Common myeloid progenitor, CD34-positive (primary cell): ENCODE results near the gene NEDD1.

Experiments used
- CTCF ChIA-PET: fragments of 350-600 bp; sonication (Branson Sonifier 250); formaldehyde crosslinking; loops from one replicate; lab custom pipeline; 2021; ENCODE audit warnings: antibody characterized with exemption; lab: Charles Lee
- POLR2A ChIA-PET: fragments of 350-600 bp; sonication (Branson Sonifier 250); formaldehyde crosslinking; loops from one replicate; lab custom pipeline; 2021; ENCODE audit warnings: antibody characterized with exemption; lab: Charles Lee
- DNase-seq, 3 donors: peaks; one replicate each; pipeline versions ENCODE4 v3.0.0 to v3.0.0-alpha.2; 2013
- H3K27ac ChIP-seq, 2 experiments: 1 replicate in 1 of 2; 2 replicates in 1 of 2; pipeline ENCODE4 v1.7.0; 2013; ENCODE audit warnings: inconsistent platforms in 2 of 2, low read length in 2 of 2, mild to moderate bottlenecking in 2 of 2, low read depth in 1 of 2, moderate library complexity in 1 of 2; ENCODE audit not compliant: severe bottlenecking in 2 of 2, insufficient read depth in 1 of 2, poor library complexity in 1 of 2
- H3K27me3 ChIP-seq, 5 experiments: replicated peaks in 2 of 5; 1 replicate in 3 of 5; 2 replicates in 2 of 5; pipeline versions ENCODE4 v1.6.1 to v1.7.0; 2013; ENCODE audit warnings: low read length in 4 of 5, mild to moderate bottlenecking in 2 of 5, moderate library complexity in 2 of 5, inconsistent platforms in 1 of 5; ENCODE audit not compliant: insufficient read depth in 5 of 5, control insufficient read depth in 4 of 5
- H3K36me3 ChIP-seq, 4 experiments: 1 replicate in 2 of 4; 2 replicates in 2 of 4; pipeline versions ENCODE4 v1.6.1 to v1.7.0; 2013; ENCODE audit warnings: low read length in 3 of 4, control low read depth in 1 of 4, mild to moderate bottlenecking in 1 of 4; ENCODE audit not compliant: control insufficient read depth in 4 of 4, insufficient read depth in 4 of 4
- H3K4me1 ChIP-seq, 4 experiments: 1 replicate in 3 of 4; 2 replicates in 1 of 4; pipeline versions ENCODE4 v1.6.1 to v1.7.1; 2013; ENCODE audit warnings: low read length in 3 of 4, mild to moderate bottlenecking in 3 of 4, control low read depth in 1 of 4, inconsistent platforms in 1 of 4, moderate library complexity in 1 of 4; ENCODE audit not compliant: control insufficient read depth in 4 of 4, insufficient read depth in 4 of 4; ENCODE audit errors: control extremely low read depth in 1 of 4
- H3K4me3 ChIP-seq, 7 experiments: 1 replicate in 4 of 7; 2 replicates in 3 of 7; pipeline versions ENCODE4 v1.5.1 to v1.7.0; 2013; ENCODE audit warnings: mild to moderate bottlenecking in 7 of 7, low read length in 6 of 7, moderate library complexity in 6 of 7, inconsistent platforms in 2 of 7, low read depth in 2 of 7, control low read depth in 1 of 7; ENCODE audit not compliant: insufficient read depth in 4 of 7, control insufficient read depth in 1 of 7; ENCODE audit errors: extremely low read depth in 1 of 7
- H3K9me3 ChIP-seq, 5 experiments: 1 replicate in 4 of 5; 2 replicates in 1 of 5; pipeline versions ENCODE4 v1.6.1 to v1.7.1; 2013; ENCODE audit warnings: low read length in 4 of 5, mild to moderate bottlenecking in 2 of 5, inconsistent platforms in 1 of 5, low read depth in 1 of 5, moderate library complexity in 1 of 5; ENCODE audit not compliant: control insufficient read depth in 4 of 5, insufficient read depth in 2 of 5; ENCODE audit errors: control extremely low read depth in 1 of 5
- WGBS: methylation state at CpG from one replicate; pipeline ENCODE4 v1.1.5; 2013; ENCODE audit not compliant: insufficient coverage; 5-methylcytosine and 5-hydroxymethylcytosine counted together

NEDD1 gene

DNA sequence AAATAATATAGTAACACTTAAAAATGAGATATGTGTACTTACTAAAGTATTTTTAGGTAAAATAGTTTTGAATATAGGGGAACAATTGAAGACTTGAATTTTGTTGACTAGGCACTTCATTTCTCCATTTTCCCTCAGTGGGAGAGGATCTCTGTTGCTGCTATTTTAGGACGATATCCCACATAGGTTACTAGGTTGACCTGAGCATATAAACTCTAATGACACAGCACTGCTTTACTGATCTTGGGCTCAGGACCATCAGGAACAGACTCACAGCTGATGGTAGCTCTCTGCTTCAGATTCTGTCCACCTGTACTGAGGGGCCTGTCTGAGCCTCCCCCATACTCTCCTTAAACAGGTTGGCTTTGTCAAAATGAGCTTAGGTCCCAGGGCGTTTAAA is 5.9 kb downstream of the NEDD1 start:
- Histone ChIP-seq H3K27me3 (no peaks in the 10 kb centered on the region), H3K27ac (no peak overlapping the region), H3K4me3 (no peak overlapping the region), H3K4me1 (peaks cover 4 to 13% (median 10%) of the 10 kb centered on the region in 4 experiments), H3K9me3 (no peaks in the 10 kb centered on the region), H3K36me3 (peaks cover 0 to 12% (median 4%) of the 10 kb centered on the region in 4 experiments)
- POLR2A ChIA-PET, result interaction anchor here (0.5 kb wide), 1 partner anchor 11 kb away, joined by 5 read pairs; no protein-coding TSS in a partner anchor
- no CpG with 5 or more reads among the region's 2 CpGs for WGBS
- no peak for DNase-seq
- CTCF ChIA-PET, result interaction anchor here (1.4 kb wide), 1 partner anchor 8 kb away, joined by 3 read pairs; no protein-coding TSS in a partner anchor

DNA sequence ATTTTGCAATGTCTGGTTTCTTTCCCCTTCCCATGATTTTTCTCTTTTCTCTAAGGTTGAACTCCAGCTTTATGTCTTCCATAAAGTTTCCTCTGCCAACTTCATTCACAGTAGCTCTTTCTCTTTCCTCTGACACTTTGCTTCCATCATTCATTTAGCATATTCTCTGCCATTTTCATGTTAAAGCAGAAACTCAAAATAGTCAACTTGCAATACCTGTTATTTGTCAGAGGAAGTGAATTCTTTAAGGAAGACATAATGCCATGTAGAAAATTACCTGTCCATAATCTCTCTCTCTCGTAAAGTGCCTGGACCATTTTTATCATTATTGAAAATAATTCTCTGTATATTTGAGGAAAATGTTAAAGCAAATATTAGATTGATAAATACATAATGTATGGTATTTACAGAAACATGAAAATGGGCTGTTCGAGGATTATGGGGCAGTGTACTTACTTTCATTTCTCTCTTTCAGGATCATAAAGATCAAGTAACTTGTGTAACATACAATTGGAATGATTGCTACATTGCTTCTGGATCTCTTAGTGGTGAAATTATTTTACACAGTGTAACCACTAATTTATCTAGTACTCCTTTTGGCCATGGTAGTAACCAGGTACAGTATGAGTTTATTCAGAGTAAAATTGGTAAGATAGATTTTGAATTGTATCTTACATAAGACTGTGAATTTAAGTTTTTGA is 12.6 kb downstream of the NEDD1 start:
- DNase-seq, result no peak
- ChIA-PET POLR2A (no interaction called here), CTCF (no interaction called here)
- Histone ChIP-seq H3K36me3 (peaks cover 6 to 29% (median 19%) of the 10 kb centered on the region in 4 experiments), H3K27me3 (no peaks in the 10 kb centered on the region), H3K4me3 (no peak overlapping the region), H3K4me1 (no peaks in the 10 kb centered on the region), H3K9me3 (peaks cover 0 to 9% (median 0%) of the 10 kb centered on the region in 5 experiments), H3K27ac (no peak overlapping the region)
- WGBS, result no CpG with 5 or more reads among the region's 2 CpGs

GRCh38 chr12:96948782-96949181 is 41.7 kb downstream of the NEDD1 start:
- no peaks in the 10 kb centered on the region for H3K9me3 ChIP-seq
- ChIA-PET CTCF (no interaction called here), POLR2A (no interaction called here)
- H3K27ac ChIP-seq, result no peak overlapping the region
- H3K4me3 ChIP-seq, result no peak overlapping the region
- no peaks in the 10 kb centered on the region for H3K27me3 ChIP-seq
- no peak for DNase-seq
- peaks cover 15 to 52% (median 31%) of the 10 kb centered on the region in 4 experiments for H3K36me3 ChIP-seq
- 100% methylated on average over 2 of the region's 2 CpGs for WGBS
- no peaks in the 10 kb centered on the region for H3K4me1 ChIP-seq

DNA sequence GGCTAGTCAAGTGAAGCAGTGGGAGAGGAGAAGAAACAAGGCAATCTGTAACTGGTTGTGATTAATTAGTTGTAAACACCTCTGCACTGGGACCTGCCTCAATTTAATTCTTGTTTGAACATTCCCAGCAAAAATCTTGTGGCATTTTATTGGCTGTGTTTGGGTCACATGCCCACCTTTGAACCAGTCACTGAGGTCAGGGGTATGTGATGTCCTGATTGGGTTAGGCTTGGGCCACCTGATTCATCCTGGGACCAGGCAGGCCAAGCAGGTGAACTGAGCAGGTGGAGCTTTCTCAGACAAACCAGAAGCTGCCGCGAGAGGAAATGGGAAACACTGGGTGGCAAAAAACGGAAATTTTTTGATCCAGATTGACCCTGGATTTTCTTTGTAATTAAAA is 72.5 kb downstream of the NEDD1 start:
- no peaks in the 10 kb centered on the region for H3K9me3 ChIP-seq
- H3K36me3 ChIP-seq, result no peaks in the 10 kb centered on the region
- ChIA-PET CTCF (interaction anchor here (0.6 kb wide), 1 partner anchor 1485 kb away, joined by 3 read pairs; no protein-coding TSS in a partner anchor), POLR2A (interaction anchor here (0.5 kb wide), 1 partner anchor 1395 kb away, joined by 3 read pairs; no protein-coding TSS in a partner anchor)
- H3K27ac ChIP-seq, result no peak overlapping the region
- H3K4me3 ChIP-seq, result no peak overlapping the region
- DNase-seq, result no peak
- H3K4me1 ChIP-seq, result no peaks in the 10 kb centered on the region
- H3K27me3 ChIP-seq, result peaks cover 0 to 3% (median 0%) of the 10 kb centered on the region in 5 experiments
- WGBS, result 100% methylated on average over 3 of the region's 3 CpGs

- POLR2A ChIA-PET, result no interaction called here
- WGBS, result 97% methylated on average over 3 of the region's 6 CpGs
- no peak for DNase-seq
Observed at GRCh38 chr12:96980991-96981414, 73.9 kb downstream of the NEDD1 start.

DNA sequence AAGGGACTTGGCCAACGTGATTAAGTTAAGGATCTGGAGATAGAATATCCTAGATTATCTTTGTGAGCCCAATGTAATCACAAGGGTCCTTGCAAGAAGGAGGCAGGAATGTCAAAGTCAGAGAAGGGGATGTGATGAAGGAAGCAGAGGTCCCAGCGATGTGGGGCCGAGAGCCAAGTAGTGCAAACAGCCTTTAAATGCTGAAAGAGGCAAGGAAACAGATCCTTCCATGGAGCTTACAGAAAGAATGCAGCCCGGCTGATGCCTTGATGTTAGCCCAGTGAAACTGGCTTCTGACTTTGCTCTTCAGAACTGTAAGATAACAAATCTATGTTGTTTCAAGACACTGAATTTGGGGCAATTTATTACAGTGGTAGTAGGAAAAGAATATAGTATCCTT is 74.9 kb downstream of the NEDD1 start:
- peaks cover 0 to 10% (median 5%) of the 10 kb centered on the region in 4 experiments for H3K4me1 ChIP-seq
- WGBS, result 97% methylated on average over 3 of the region's 4 CpGs
- no peak overlapping the region for H3K27ac ChIP-seq
- no peaks in the 10 kb centered on the region for H3K9me3 ChIP-seq
- ChIA-PET POLR2A (no interaction called here), CTCF (no interaction called here)
- no peaks in the 10 kb centered on the region for H3K36me3 ChIP-seq
- peaks cover 0 to 22% (median 8%) of the 10 kb centered on the region in 5 experiments for H3K27me3 ChIP-seq
- H3K4me3 ChIP-seq, result no peak overlapping the region
- no peak for DNase-seq

More at GRCh38 chr12:96980991-96981414, 73.9 kb downstream of the NEDD1 start:
- Histone ChIP-seq H3K4me3 (no peak overlapping the region), H3K4me1 (peaks cover 0 to 8% (median 4%) of the 10 kb centered on the region in 4 experiments), H3K27me3 (peaks cover 0 to 14% (median 5%) of the 10 kb centered on the region in 5 experiments), H3K36me3 (no peaks in the 10 kb centered on the region), H3K9me3 (no peaks in the 10 kb centered on the region), H3K27ac (no peak overlapping the region)
- CTCF ChIA-PET, result no interaction called here

GRCh38 chr12:96982671-96983070 is 75.6 kb downstream of the NEDD1 start:
- peaks cover 0 to 10% (median 5%) of the 10 kb centered on the region in 4 experiments for H3K4me1 ChIP-seq
- H3K36me3 ChIP-seq, result no peaks in the 10 kb centered on the region
- no peak overlapping the region for H3K27ac ChIP-seq
- ChIA-PET POLR2A (interaction anchor here (0.6 kb wide), 1 partner anchor 398 kb away, joined by 3 read pairs; no protein-coding TSS in a partner anchor), CTCF (no interaction called here)
- WGBS, result 96% methylated on average over 4 of the region's 4 CpGs
- H3K9me3 ChIP-seq, result no peaks in the 10 kb centered on the region
- H3K27me3 ChIP-seq, result peaks cover 0 to 22% (median 8%) of the 10 kb centered on the region in 5 experiments
- no peak for DNase-seq
- no peak overlapping the region for H3K4me3 ChIP-seq
